Measurements from ENCODE around the gene ARHGEF7.

ARHGEF7 gene

GRCh38 chr13:111242585-111242984, 127.5 kb downstream of the ARHGEF7 start:
- no peaks in the 10 kb centered on the region for H3K27me3 ChIP-seq (ENCODE audit: control insufficient read depth, insufficient read depth, low read length)
- H3K4me3 ChIP-seq (ENCODE audit: low read depth, low read length): no peak overlapping the region
- H3K9me3 ChIP-seq (ENCODE audit: control insufficient read depth, insufficient read depth, low read length): no peaks in the 10 kb centered on the region
- no peak overlapping the region for H3K9ac ChIP-seq (ENCODE audit: low read depth, low read length)
- no peaks in the 10 kb centered on the region for H3K36me3 ChIP-seq (ENCODE audit: control insufficient read depth, insufficient read depth, low read length)
- no peaks in the 10 kb centered on the region for H3K4me1 ChIP-seq (ENCODE audit: control insufficient read depth, insufficient read depth, low read length)

DNA sequence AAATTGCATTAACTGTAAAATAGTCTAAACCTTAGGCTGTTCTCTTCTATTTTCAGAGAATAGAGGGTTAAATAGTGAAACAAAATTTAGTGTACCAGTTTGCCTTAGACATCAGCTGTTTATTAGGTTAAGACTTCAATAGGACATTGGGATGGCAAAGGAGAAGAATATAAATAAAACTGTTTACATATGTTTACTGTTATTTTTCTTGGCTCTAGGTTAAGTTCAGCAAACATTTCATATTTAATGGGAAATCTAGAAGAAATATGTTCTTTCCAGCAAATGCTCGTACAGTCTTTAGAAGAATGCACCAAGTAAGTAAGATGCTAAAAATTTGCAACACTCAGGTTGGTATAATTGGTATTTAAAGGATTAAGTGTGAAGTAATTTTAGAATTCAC, 128.9 kb downstream of the ARHGEF7 start:
- Histone ChIP-seq H3K4me1 (ENCODE audit: control insufficient read depth, insufficient read depth, low read length) (no peaks in the 10 kb centered on the region), H3K4me3 (ENCODE audit: low read depth, low read length) (no peak overlapping the region), H3K9me3 (ENCODE audit: control insufficient read depth, insufficient read depth, low read length) (no peaks in the 10 kb centered on the region), H3K9ac (ENCODE audit: low read depth, low read length) (no peak overlapping the region), H3K27me3 (ENCODE audit: control insufficient read depth, insufficient read depth, low read length) (no peaks in the 10 kb centered on the region), H3K36me3 (ENCODE audit: control insufficient read depth, insufficient read depth, low read length) (no peaks in the 10 kb centered on the region)

GRCh38 chr13:111245576-111246384, 130.7 kb downstream of the ARHGEF7 start:
- Histone ChIP-seq H3K9ac (ENCODE audit: low read depth, low read length) (no peak overlapping the region), H3K36me3 (ENCODE audit: control insufficient read depth, insufficient read depth, low read length) (no peaks in the 10 kb centered on the region), H3K4me3 (ENCODE audit: low read depth, low read length) (no peak overlapping the region), H3K9me3 (ENCODE audit: control insufficient read depth, insufficient read depth, low read length) (no peaks in the 10 kb centered on the region), H3K4me1 (ENCODE audit: control insufficient read depth, insufficient read depth, low read length) (no peaks in the 10 kb centered on the region), H3K27me3 (ENCODE audit: control insufficient read depth, insufficient read depth, low read length) (no peaks in the 10 kb centered on the region)

GRCh38 chr13:111247552-111247951, 132.4 kb downstream of the ARHGEF7 start:
- Histone ChIP-seq H3K9ac (ENCODE audit: low read depth, low read length) (no peak overlapping the region), H3K36me3 (ENCODE audit: control insufficient read depth, insufficient read depth, low read length) (no peaks in the 10 kb centered on the region), H3K4me3 (ENCODE audit: low read depth, low read length) (no peak overlapping the region), H3K4me1 (ENCODE audit: control insufficient read depth, insufficient read depth, low read length) (no peaks in the 10 kb centered on the region), H3K9me3 (ENCODE audit: control insufficient read depth, insufficient read depth, low read length) (no peaks in the 10 kb centered on the region), H3K27me3 (ENCODE audit: control insufficient read depth, insufficient read depth, low read length) (no peaks in the 10 kb centered on the region)

- no peak overlapping the region for H3K4me3 ChIP-seq (ENCODE audit: low read depth, low read length)
- peaks cover 3% of the 10 kb centered on the region for H3K36me3 ChIP-seq (ENCODE audit: control insufficient read depth, insufficient read depth, low read length)
- no peaks in the 10 kb centered on the region for H3K27me3 ChIP-seq (ENCODE audit: control insufficient read depth, insufficient read depth, low read length)
- no peak overlapping the region for H3K9ac ChIP-seq (ENCODE audit: low read depth, low read length)
- no peaks in the 10 kb centered on the region for H3K9me3 ChIP-seq (ENCODE audit: control insufficient read depth, insufficient read depth, low read length)
- no peaks in the 10 kb centered on the region for H3K4me1 ChIP-seq (ENCODE audit: control insufficient read depth, insufficient read depth, low read length)
Measured at GRCh38 chr13:111248822-111249221, 133.7 kb downstream of the ARHGEF7 start.

GRCh38 chr13:111249637-111250360, 134.7 kb downstream of the ARHGEF7 start:
- H3K9ac ChIP-seq (ENCODE audit: low read depth, low read length): no peak overlapping the region
- H3K4me1 ChIP-seq (ENCODE audit: control insufficient read depth, insufficient read depth, low read length): no peaks in the 10 kb centered on the region
- no peaks in the 10 kb centered on the region for H3K9me3 ChIP-seq (ENCODE audit: control insufficient read depth, insufficient read depth, low read length)
- peaks cover 5% of the 10 kb centered on the region for H3K36me3 ChIP-seq (ENCODE audit: control insufficient read depth, insufficient read depth, low read length)
- no peak overlapping the region for H3K4me3 ChIP-seq (ENCODE audit: low read depth, low read length)
- no peaks in the 10 kb centered on the region for H3K27me3 ChIP-seq (ENCODE audit: control insufficient read depth, insufficient read depth, low read length)

DNA sequence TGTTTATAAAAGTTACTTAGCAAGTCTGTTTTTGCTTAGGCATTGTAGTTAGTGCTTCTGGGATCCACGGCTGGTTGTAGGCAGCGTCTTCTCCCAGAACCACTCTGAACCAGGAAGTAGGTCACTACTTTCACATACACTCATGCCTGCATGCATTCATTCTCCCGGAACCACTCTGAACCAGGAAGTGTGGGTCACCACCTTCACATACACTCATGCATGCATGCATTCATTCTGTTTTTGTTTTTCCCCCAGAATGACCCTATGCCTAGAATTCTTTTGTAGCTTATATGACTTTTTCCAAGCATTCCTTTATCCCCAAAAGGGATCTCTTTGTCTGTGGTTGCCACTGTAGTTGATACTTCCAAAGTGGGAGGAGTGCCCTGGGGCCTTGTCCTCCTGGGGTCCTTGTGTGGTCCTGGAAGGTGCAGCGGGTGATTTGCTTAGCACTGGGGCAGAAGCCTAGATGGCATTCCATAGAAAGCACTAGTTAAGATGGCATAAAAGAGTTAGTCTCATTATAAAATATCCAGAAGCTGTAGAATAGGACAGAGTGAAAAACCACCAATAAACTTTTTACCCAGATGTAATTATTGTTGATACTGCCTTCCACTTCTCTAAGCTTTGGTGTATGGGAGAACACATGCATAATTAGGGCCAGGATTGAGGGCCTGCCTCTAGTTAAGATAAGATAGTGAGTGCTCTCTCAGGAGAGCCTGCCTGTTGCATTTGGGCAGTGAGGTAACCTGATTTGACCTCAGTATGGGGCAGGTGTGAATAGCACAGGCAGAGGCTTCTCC, 136.7 kb downstream of the ARHGEF7 start:
- H3K36me3 ChIP-seq (ENCODE audit: control insufficient read depth, insufficient read depth, low read length): peaks cover 9% of the 10 kb centered on the region
- H3K9ac ChIP-seq (ENCODE audit: low read depth, low read length): no peak overlapping the region
- no peaks in the 10 kb centered on the region for H3K4me1 ChIP-seq (ENCODE audit: control insufficient read depth, insufficient read depth, low read length)
- no peaks in the 10 kb centered on the region for H3K9me3 ChIP-seq (ENCODE audit: control insufficient read depth, insufficient read depth, low read length)
- no peak overlapping the region for H3K4me3 ChIP-seq (ENCODE audit: low read depth, low read length)
- H3K27me3 ChIP-seq (ENCODE audit: control insufficient read depth, insufficient read depth, low read length): no peaks in the 10 kb centered on the region

DNA sequence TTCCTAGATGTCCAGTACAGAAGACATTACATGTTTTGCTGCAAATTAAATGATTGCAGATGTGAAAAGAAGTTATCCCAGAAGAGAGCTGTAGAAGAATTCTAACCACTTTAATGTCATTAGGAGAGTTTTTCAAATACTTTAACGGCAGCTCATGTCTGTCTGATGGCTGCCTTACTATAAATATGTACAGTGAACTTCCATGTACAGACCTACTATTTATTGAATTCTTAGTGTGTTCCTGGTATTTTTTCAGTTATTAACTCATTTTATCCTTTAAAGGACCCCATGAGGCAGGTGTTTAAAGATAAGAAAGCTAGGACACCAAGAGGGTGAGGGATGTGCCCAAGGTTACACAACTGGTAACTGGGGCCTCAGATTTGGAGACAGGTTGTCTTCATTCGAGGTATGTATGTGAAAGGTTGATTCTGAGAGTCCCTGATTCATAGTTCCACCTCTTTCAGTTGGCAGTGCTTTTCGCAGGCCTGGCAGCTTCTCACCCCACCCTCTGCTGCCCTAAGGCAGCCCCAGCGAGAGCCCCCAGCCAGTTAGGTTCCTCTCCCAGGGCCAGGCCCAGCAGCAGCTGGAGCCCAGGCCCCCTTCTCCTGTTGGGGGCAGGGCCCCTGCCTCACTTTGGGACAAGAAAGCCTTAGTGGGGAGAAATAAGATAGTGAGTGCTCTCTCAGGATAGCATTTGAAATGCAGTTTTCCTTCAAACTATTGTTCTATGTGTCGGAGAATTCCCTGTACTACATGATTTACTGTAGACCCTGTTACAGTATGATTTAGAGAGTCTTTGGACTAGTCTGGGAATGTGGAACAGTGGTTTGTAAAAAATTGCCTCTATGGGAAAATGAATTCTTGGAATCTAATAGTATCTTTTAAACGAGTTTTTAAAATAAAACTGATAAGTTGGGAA, 137.6 kb downstream of the ARHGEF7 start:
- Histone ChIP-seq H3K36me3 (ENCODE audit: control insufficient read depth, insufficient read depth, low read length) (peaks cover 11% of the 10 kb centered on the region), H3K27me3 (ENCODE audit: control insufficient read depth, insufficient read depth, low read length) (no peaks in the 10 kb centered on the region), H3K4me3 (ENCODE audit: low read depth, low read length) (no peak overlapping the region), H3K4me1 (ENCODE audit: control insufficient read depth, insufficient read depth, low read length) (no peaks in the 10 kb centered on the region), H3K9me3 (ENCODE audit: control insufficient read depth, insufficient read depth, low read length) (no peaks in the 10 kb centered on the region), H3K9ac (ENCODE audit: low read depth, low read length) (no peak overlapping the region)

DNA sequence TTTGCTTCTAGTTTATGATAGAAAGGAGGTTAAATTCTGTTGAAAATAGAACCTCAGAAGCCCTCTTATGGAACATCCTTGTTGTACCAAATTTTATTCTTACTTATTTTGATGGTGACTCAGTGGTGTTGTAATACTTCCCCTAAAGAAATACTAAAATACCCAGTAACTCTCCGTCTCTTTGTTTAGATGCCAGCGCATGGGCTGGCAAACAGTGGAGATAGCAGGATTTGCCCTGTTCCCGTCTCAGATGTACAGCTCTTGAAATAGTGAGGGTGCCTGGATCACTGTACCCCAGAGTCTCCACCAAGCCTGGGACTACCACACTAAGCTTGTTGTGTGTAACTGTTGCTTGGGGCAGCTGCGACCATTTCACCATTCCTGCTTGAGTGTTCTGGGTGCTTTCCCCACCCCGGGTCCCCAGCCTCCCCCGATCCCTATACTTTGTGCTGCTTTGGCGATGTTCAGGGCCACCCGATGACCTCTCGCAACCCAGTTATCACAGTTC, 138.3 kb downstream of the ARHGEF7 start:
- Histone ChIP-seq H3K4me3 (ENCODE audit: low read depth, low read length) (no peak overlapping the region), H3K9me3 (ENCODE audit: control insufficient read depth, insufficient read depth, low read length) (no peaks in the 10 kb centered on the region), H3K4me1 (ENCODE audit: control insufficient read depth, insufficient read depth, low read length) (no peaks in the 10 kb centered on the region), H3K27me3 (ENCODE audit: control insufficient read depth, insufficient read depth, low read length) (no peaks in the 10 kb centered on the region), H3K36me3 (ENCODE audit: control insufficient read depth, insufficient read depth, low read length) (peaks cover 15% of the 10 kb centered on the region), H3K9ac (ENCODE audit: low read depth, low read length) (no peak overlapping the region)

DNA sequence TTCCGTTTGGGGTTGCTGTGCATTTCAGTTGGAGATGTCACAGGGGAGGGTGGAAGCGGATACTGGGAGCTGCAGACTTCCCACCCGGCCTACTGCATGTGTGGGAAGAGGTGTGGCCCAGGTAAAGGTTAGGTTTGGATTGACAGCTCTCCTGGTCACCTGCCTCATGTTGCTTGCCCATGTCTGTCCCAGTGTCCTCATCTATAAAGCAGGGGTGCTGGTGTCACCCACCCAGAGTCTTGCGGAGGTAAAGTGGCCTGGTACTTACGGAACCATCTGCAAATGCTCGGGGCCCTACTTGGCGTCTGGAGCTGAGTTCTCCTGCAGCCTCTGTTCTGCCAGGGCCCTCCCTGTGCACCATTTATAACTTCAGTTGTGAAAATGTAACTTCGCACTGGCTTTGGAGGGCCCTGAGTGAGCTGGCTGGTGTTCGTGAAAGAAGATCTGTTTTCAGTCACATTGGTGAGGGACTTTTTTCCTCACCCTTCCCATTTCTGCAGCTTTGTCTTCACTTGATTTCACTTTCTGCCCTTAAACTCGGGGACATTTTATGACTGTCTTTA, 140.2 kb downstream of the ARHGEF7 start:
- peaks cover 16% of the 10 kb centered on the region for H3K36me3 ChIP-seq (ENCODE audit: control insufficient read depth, insufficient read depth, low read length)
- no peak overlapping the region for H3K9ac ChIP-seq (ENCODE audit: low read depth, low read length)
- H3K4me1 ChIP-seq (ENCODE audit: control insufficient read depth, insufficient read depth, low read length): no peaks in the 10 kb centered on the region
- H3K27me3 ChIP-seq (ENCODE audit: control insufficient read depth, insufficient read depth, low read length): no peaks in the 10 kb centered on the region
- no peak overlapping the region for H3K4me3 ChIP-seq (ENCODE audit: low read depth, low read length)
- no peaks in the 10 kb centered on the region for H3K9me3 ChIP-seq (ENCODE audit: control insufficient read depth, insufficient read depth, low read length)
